Testis (tissue), 3 donors: ENCODE data around the gene UVRAG. TPM values are rescaled to one million over a fixed set of nuclear protein-coding genes. Genes with fewer than 3 reads are reported as not detected.

Source experiments
- DNase-seq: peaks from one replicate; pipeline ENCODE4 v3.0.0-alpha.2; 2019
- H3K27ac ChIP-seq, 2 donors: fragments of 200-600 bp; sonication (generic); one replicate each; pipeline ENCODE4 v1.5.1; 2019
- H3K27me3 ChIP-seq: fragments of 200-600 bp; sonication (generic); one replicate; pipeline ENCODE4 v1.5.1; 2019
- H3K36me3 ChIP-seq: fragments of 200-600 bp; sonication (generic); one replicate; pipeline ENCODE4 v1.5.1; 2017; ENCODE audit warnings: low read depth; ENCODE audit errors: missing control alignments
- H3K4me1 ChIP-seq: fragments of 200-600 bp; sonication (generic); one replicate; pipeline ENCODE4 v1.5.1; 2019
- H3K4me3 ChIP-seq, 2 donors: fragments of 200-600 bp; sonication (generic); one replicate each; pipeline ENCODE4 v1.5.1; 2017 to 2019
- H3K9me3 ChIP-seq: fragments of 200-600 bp; sonication (generic); one replicate; pipeline ENCODE4 v1.5.1; 2017
- CTCF ChIP-seq, 3 experiments: fragments of 450-650 bp in 2 of 3; fragments of 200-600 bp in 1 of 3; sonication (generic) in 1 of 3; IDR thresholded peaks; one replicate each; pipeline ENCODE4 v1.5.1; 2016 to 2019; ENCODE audit warnings: antibody characterized with exemption in 3 of 3, mild to moderate bottlenecking in 2 of 3, moderate library complexity in 1 of 3
- POLR2A ChIP-seq: fragments of 450-650 bp; IDR thresholded peaks from one replicate; pipeline ENCODE4 v1.6.1; 2017; ENCODE audit warnings: antibody characterized with exemption, mild to moderate bottlenecking, moderate library complexity
- WGBS, 2 donors: methylation state at CpG; one replicate each; pipeline ENCODE4 v1.1.5; 2018; 5-methylcytosine and 5-hydroxymethylcytosine counted together
- intact Hi-C: fragments of 100-400 bp; cut with DNase I; formaldehyde crosslinking; loops from one replicate; pipeline ENCODE4 v1.15.1; 2023; ENCODE audit warnings: low total_unique reads
- polyA plus RNA-seq: library from polyadenylated mRNA; stranded (reverse); fragments of 350-450 nt; fragmentation: Illumina TruSeq; extraction: RNeasy Lipid Tissue Mini Kit (QIAGEN cat#74804); gene quantifications from one replicate; pipeline ENCODE4 v1.2.3, GENCODE V29; 2014; ENCODE audit warnings: low read depth, low replicate concordance; ENCODE audit not compliant: insufficient read depth
- total RNA-seq, 2 donors: library from RNA; depleted of rRNA; stranded (reverse); fragments of >200 nt; gene quantifications; one replicate each; pipeline ENCODE4 v1.2.3, GENCODE V29; 2016

UVRAG gene
- total and polyA plus RNA-seq, 3 donors from 2014 or later: 10.8 to 22.4 (median 20.1) TPM

GRCh38 chr11:75946531-75947530, 131.8 kb downstream of the UVRAG start:
- Histone ChIP-seq H3K27ac (peak overlapping the region in 1 of 2 donors; percentile 51), H3K4me3 (no peak overlapping the region), H3K9me3 (no peaks in the 10 kb centered on the region), H3K27me3 (no peaks in the 10 kb centered on the region), H3K4me1 (no peaks in the 10 kb centered on the region), H3K36me3 (no peaks in the 10 kb centered on the region)
- intact Hi-C loops: no loop called here
- 75 to 78% methylated on average over 8 of the region's 8 CpGs for WGBS, 2 donors
- peak; percentile 71 for DNase-seq
- no peak for TF ChIP-seq POLR2A
- no peak for TF ChIP-seq CTCF (IDR thresholded peaks at IDR 0.05)

- intact Hi-C loops: no loop called here
- no peak for TF ChIP-seq CTCF (IDR thresholded peaks at IDR 0.05)
- no peak overlapping the region for H3K4me3 ChIP-seq
- no peaks in the 10 kb centered on the region for H3K4me1 ChIP-seq
- no peaks in the 10 kb centered on the region for H3K36me3 ChIP-seq
- H3K9me3 ChIP-seq: no peaks in the 10 kb centered on the region
- WGBS, 2 donors: 92% methylated on average over 6 of the region's 6 CpGs
- DNase-seq: no peak
- no peaks in the 10 kb centered on the region for H3K27me3 ChIP-seq
- H3K27ac ChIP-seq: no peak overlapping the region
Measured at GRCh38 chr11:75949023-75949672, 134.1 kb downstream of the UVRAG start.

- no peaks in the 10 kb centered on the region for H3K27me3 ChIP-seq
- H3K4me1 ChIP-seq: no peaks in the 10 kb centered on the region
- no peak overlapping the region for H3K4me3 ChIP-seq
- H3K27ac ChIP-seq: no peak overlapping the region
- TF ChIP-seq POLR2A: no peak
- no peaks in the 10 kb centered on the region for H3K9me3 ChIP-seq
- no peaks in the 10 kb centered on the region for H3K36me3 ChIP-seq
- 93 to 94% methylated on average over 6 of the region's 6 CpGs for WGBS, 2 donors
- DNase-seq: no peak
- intact Hi-C loops: no loop called here
Measured at GRCh38 chr11:75950141-75950540, 135.1 kb downstream of the UVRAG start.

GRCh38 chr11:75954039-75954438, 139.0 kb downstream of the UVRAG start:
- DNase-seq: no peak
- Histone ChIP-seq H3K4me1 (no peaks in the 10 kb centered on the region), H3K9me3 (no peaks in the 10 kb centered on the region), H3K36me3 (no peaks in the 10 kb centered on the region), H3K4me3 (no peak overlapping the region), H3K27ac (no peak overlapping the region), H3K27me3 (no peaks in the 10 kb centered on the region)
- WGBS, 2 donors: 86 to 90% methylated on average over 2 of the region's 2 CpGs
- TF ChIP-seq POLR2A: no peak
- TF ChIP-seq CTCF (IDR thresholded peaks at IDR 0.05): no peak
- intact Hi-C loops: no loop called here

GRCh38 chr11:75955443-75955842, 140.4 kb downstream of the UVRAG start:
- no peaks in the 10 kb centered on the region for H3K36me3 ChIP-seq
- H3K27ac ChIP-seq: no peak overlapping the region
- no peak for TF ChIP-seq CTCF (IDR thresholded peaks at IDR 0.05)
- TF ChIP-seq POLR2A: no peak
- 72 to 82% methylated on average over 5 of the region's 5 CpGs for WGBS, 2 donors
- no peaks in the 10 kb centered on the region for H3K4me1 ChIP-seq
- no peaks in the 10 kb centered on the region for H3K27me3 ChIP-seq
- no peak for DNase-seq
- intact Hi-C loops: no loop called here
- H3K4me3 ChIP-seq: no peak overlapping the region
- no peaks in the 10 kb centered on the region for H3K9me3 ChIP-seq
